HG03354 (cell line): ENCODE data around the gene ADAMTS14.

Source experiments
- ATAC-seq: cut with Tn5 transposase; IDR thresholded peaks from one replicate; pipeline ENCODE4 v1.9.1; 2021; ENCODE audit warnings: mild to moderate bottlenecking; ENCODE audit not compliant: unreplicated experiment, poor library complexity, severe bottlenecking

ADAMTS14 gene

GRCh38 chr10:70804421-70804808 lies 132.1 kb downstream of the ADAMTS14 start:
- no peak for ATAC-seq

- no peak for ATAC-seq
Measured at GRCh38 chr10:70805619-70806215, 133.4 kb downstream of the ADAMTS14 start.

DNA sequence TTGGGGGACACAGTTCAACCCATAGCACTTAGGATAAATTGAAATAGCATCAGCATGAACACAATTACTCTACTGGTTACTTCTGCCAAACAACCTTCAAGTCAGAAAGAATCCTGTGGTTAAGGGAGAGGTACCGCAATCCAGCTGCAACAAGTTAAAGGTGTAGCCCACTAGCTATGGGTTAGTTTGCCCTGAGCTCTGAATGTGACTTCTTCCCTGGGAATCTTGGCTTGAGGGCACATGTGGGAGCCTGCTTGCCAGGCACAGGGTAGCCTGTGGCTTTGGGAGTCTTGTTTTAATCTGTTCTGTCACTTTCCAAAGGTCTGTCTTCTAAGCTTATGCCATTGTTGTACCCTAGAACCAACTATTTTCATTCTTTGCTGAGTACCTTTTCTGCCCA lies 134.5 kb downstream of the ADAMTS14 start:
- ATAC-seq, result no peak

GRCh38 chr10:70807556-70807955 lies 135.2 kb downstream of the ADAMTS14 start:
- ATAC-seq, result no peak

- ATAC-seq, result no peak
Measured at GRCh38 chr10:70809011-70809611, 136.8 kb downstream of the ADAMTS14 start.

- no peak for ATAC-seq
Measured at GRCh38 chr10:70809726-70810125, 137.4 kb downstream of the ADAMTS14 start.

GRCh38 chr10:70810967-70811366 lies 138.7 kb downstream of the ADAMTS14 start:
- no peak for ATAC-seq

- no peak for ATAC-seq
Measured at GRCh38 chr10:70811881-70812280, 139.6 kb downstream of the ADAMTS14 start.
